Measurements from ENCODE around the gene INAFM1. TPM values are rescaled to one million over a fixed set of nuclear protein-coding genes. Genes with fewer than 3 reads are reported as not detected.

INAFM1 gene
- total and polyA plus RNA-seq, 2 donors from 2014 or later, result 17.0 to 28.4 TPM

DNA sequence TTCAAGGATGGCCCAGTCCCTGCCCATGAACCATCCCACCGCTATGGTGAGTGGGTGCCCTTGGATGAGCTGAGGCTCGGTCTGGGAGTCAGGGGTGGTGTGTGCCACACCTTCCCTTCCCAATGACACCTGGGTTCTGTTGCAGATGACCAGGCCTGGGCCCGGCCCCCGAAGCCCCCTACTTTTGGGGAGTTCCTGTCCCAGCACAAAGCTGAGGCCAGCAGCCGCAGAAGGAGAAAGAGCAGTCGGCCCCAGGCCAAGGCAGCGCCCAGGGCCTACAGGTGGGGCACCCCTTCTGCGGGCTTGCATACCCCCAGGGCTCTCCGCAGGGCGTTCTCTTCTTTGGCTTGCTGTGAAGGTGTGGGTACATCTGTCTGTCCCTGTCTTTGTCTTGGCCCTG is 4.3 kb upstream of the INAFM1 start:
- DNase-seq, result no peak

GRCh38 chr19:47271949-47272348 is 2.7 kb upstream of the INAFM1 start:
- Histone ChIP-seq H3K27me3 (ENCODE audit: control insufficient read depth, insufficient read depth, low read length) (no peaks in the 10 kb centered on the region), H3K4me1 (ENCODE audit: control insufficient read depth in 2 of 3, insufficient read depth in 2 of 3, low read depth in 1 of 3, low read length in 3 of 3) (peaks cover 0 to 14% (median 0%) of the 10 kb centered on the region in 3 donors), H3K9me3 (ENCODE audit: control insufficient read depth in 2 of 3, insufficient read depth in 1 of 3, low read length in 3 of 3) (no peaks in the 10 kb centered on the region), H3K9ac (ENCODE audit: low read length in 3 of 3) (no peak overlapping the region), H3K4me3 (ENCODE audit: low read length in 3 of 3) (no peak overlapping the region), H3K36me3 (ENCODE audit: control insufficient read depth in 2 of 3, insufficient read depth in 3 of 3, low read length in 3 of 3) (peaks cover 0 to 16% (median 9%) of the 10 kb centered on the region in 3 donors), H3K27ac (ENCODE audit: low read depth in 2 of 2, low read length in 2 of 2) (no peak overlapping the region)
- DNase-seq (peak in 1 of 5 donors; percentile 66), FAIRE-seq (no peak)
- intact Hi-C loops (cut with DNase I), result no loop called here
- TF ChIP-seq CTCF (IDR thresholded peaks at IDR 0.05; ENCODE audit: borderline replicate concordance, extremely low read depth, insufficient read depth), result no peak

More for the DNA sequence above, 4.3 kb upstream of the INAFM1 start:
- peaks cover 0 to 10% (median 0%) of the 10 kb centered on the region in 3 donors for H3K4me1 ChIP-seq (ENCODE audit: control insufficient read depth in 2 of 3, insufficient read depth in 2 of 3, low read depth in 1 of 3, low read length in 3 of 3)
- H3K4me3 ChIP-seq (ENCODE audit: low read length in 3 of 3), result no peak overlapping the region
- H3K27ac ChIP-seq (ENCODE audit: low read depth in 2 of 2, low read length in 2 of 2), result no peak overlapping the region
- H3K36me3 ChIP-seq (ENCODE audit: control insufficient read depth in 2 of 3, insufficient read depth in 3 of 3, low read length in 3 of 3), result peaks cover 0 to 24% (median 12%) of the 10 kb centered on the region in 3 donors
- FAIRE-seq, result no peak
- no peaks in the 10 kb centered on the region for H3K27me3 ChIP-seq (ENCODE audit: control insufficient read depth, insufficient read depth, low read length)
- no peak overlapping the region for H3K9ac ChIP-seq (ENCODE audit: low read length in 3 of 3)
- intact Hi-C loops (cut with DNase I), result no loop called here
- no peak for TF ChIP-seq CTCF (IDR thresholded peaks at IDR 0.05; ENCODE audit: borderline replicate concordance, extremely low read depth, insufficient read depth)
- H3K9me3 ChIP-seq (ENCODE audit: control insufficient read depth in 2 of 3, insufficient read depth in 1 of 3, low read length in 3 of 3), result no peaks in the 10 kb centered on the region

DNA sequence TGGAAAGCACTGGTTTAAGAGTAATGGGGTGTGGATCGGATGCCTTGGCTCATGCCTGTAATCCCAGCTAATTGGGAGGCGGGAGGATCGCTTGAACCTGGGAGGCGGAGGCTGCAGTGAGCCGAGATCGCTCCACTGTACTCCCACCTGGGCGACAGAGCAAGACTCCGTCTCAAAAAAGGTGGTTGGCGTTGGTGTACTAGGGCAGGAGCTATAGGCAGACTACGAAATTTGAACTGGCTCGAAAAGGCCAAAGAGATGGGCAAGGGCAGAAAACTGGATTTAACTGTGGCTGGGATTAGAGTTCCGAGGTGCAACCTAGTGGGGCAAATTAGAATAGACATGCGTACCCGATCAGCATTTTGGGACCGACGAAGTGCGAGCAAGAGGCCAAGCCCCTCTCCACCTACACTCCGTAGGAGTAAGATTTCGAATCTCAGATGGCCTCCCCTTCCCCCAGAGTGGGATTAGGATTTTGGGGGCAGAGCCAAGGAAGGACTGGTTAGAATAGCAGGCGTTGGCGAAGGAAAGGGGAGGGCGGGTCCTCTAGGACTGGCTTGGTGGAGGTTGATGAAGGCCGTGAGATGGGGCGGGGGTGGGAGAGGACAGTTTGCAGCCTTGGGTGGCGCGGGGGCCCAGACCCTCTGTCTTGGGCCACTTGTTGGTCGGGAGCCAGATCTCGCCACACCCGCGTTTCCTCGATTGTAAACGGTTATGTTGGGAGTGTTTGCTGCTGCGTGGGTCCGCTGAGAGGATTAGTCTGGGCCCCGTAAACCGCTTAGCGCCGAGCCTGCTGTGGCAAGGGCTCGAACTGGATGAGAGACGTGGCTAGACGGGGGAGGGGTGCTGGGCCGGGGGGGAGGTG is 2.0 kb upstream of the INAFM1 start:
- no peaks in the 10 kb centered on the region for H3K9me3 ChIP-seq (ENCODE audit: control insufficient read depth in 2 of 3, insufficient read depth in 1 of 3, low read length in 3 of 3)
- intact Hi-C loops (cut with DNase I), result no loop called here
- TF ChIP-seq CTCF (IDR thresholded peaks at IDR 0.05; ENCODE audit: borderline replicate concordance, extremely low read depth, insufficient read depth), result no peak
- DNase-seq (peak in 3 of 5 donors; percentile 59 to 92 (median 66)), FAIRE-seq (no peak)
- H3K4me3 ChIP-seq (ENCODE audit: low read length in 3 of 3), result peak overlapping the region; percentile 72 to 87 (median 85)
- peak overlapping the region in 2 of 3 donors; percentile 39 to 94 for H3K9ac ChIP-seq (ENCODE audit: low read length in 3 of 3)
- no peaks in the 10 kb centered on the region for H3K27me3 ChIP-seq (ENCODE audit: control insufficient read depth, insufficient read depth, low read length)
- peaks cover 0 to 12% (median 4%) of the 10 kb centered on the region in 3 donors for H3K36me3 ChIP-seq (ENCODE audit: control insufficient read depth in 2 of 3, insufficient read depth in 3 of 3, low read length in 3 of 3)
- H3K27ac ChIP-seq (ENCODE audit: low read depth in 2 of 2, low read length in 2 of 2), result peak overlapping the region; percentile 97 to 98
- H3K4me1 ChIP-seq (ENCODE audit: control insufficient read depth in 2 of 3, insufficient read depth in 2 of 3, low read depth in 1 of 3, low read length in 3 of 3), result peaks cover 0 to 14% (median 0%) of the 10 kb centered on the region in 3 donors

Data from kidney (tissue), 14 donors.